Heart right ventricle (tissue), 16 donors: ENCODE measurements around the gene GARS1. TPM values are rescaled to one million over a fixed set of nuclear protein-coding genes. Genes with fewer than 3 reads are reported as not detected.

ENCODE experiments used
- ATAC-seq, 8 donors: fragments of 200-7000 bp; cut with Tn5 transposase; one replicate each; pipeline ENCODE4 v1.9.1; 2020; ENCODE audit warnings: mild to moderate bottlenecking in 8 of 8, moderate library complexity in 8 of 8, moderate number of reproducible peaks in 1 of 8
- DNase-seq, 2 donors: peaks; one replicate each; pipeline ENCODE4 v3.0.0-alpha.2; 2020
- H3K27ac ChIP-seq, 10 donors: fragments of 200-600 bp; sonication (generic) in 2 of 10; one replicate each; pipeline versions ENCODE4 v1.5.0 to v1.8.0; 2020 to 2022; ENCODE audit warnings: mild to moderate bottlenecking in 3 of 10
- H3K27me3 ChIP-seq, 7 donors: fragments of 200-600 bp; one replicate each; pipeline ENCODE4 v1.8.0; 2021 to 2022; ENCODE audit warnings: mild to moderate bottlenecking in 2 of 7
- H3K36me3 ChIP-seq, 9 donors: fragments of 200-600 bp; sonication (generic) in 1 of 9; one replicate each; pipeline versions ENCODE4 v1.5.0 to v1.8.0; 2020 to 2022; ENCODE audit warnings: mild to moderate bottlenecking in 2 of 9
- H3K4me1 ChIP-seq, 9 donors: fragments of 200-600 bp; sonication (generic) in 1 of 9; one replicate each; pipeline versions ENCODE4 v1.5.0 to v1.8.0; 2020 to 2022; ENCODE audit warnings: mild to moderate bottlenecking in 4 of 9
- H3K4me3 ChIP-seq, 10 donors: fragments of 200-600 bp; sonication (generic) in 2 of 10; one replicate each; pipeline versions ENCODE4 v1.5.0 to v1.8.0; 2020 to 2022; ENCODE audit warnings: mild to moderate bottlenecking in 7 of 10, moderate library complexity in 2 of 10
- H3K9me3 ChIP-seq, 11 donors: fragments of 200-600 bp in 10 of 11; sonication (generic) in 2 of 11; one replicate each; pipeline versions ENCODE4 v1.5.0 to v1.8.0; 2013 to 2022; ENCODE audit warnings: mild to moderate bottlenecking in 2 of 11, control low read depth in 1 of 11, moderate library complexity in 1 of 11
- CTCF ChIP-seq, 9 donors: fragments of 200-600 bp; sonication (generic) in 2 of 9; IDR thresholded peaks; one replicate each; pipeline versions ENCODE4 v1.5.0 to v1.8.0; 2021 to 2022; ENCODE audit warnings: antibody characterized with exemption in 9 of 9, mild to moderate bottlenecking in 5 of 9, moderate library complexity in 1 of 9
- WGBS, 2 donors: extraction: QIAGEN DNeasy Blood & Tissue Kit; methylation state at CpG; one replicate each; pipeline ENCODE4 v1.1.7; 2013; ENCODE audit warnings: inconsistent platforms in 1 of 2; 5-methylcytosine and 5-hydroxymethylcytosine counted together
- intact Hi-C, 10 donors: fragments of 100-400 bp; cut with DNase I; formaldehyde crosslinking; loops; one replicate each; pipeline versions ENCODE4 v1.11.1 to v1.14.2; 2022
- polyA plus RNA-seq, 2 donors: library from polyadenylated mRNA; stranded (reverse); fragments of 200-250 nt; gene quantifications; one replicate each; pipeline ENCODE4 v1.2.3, GENCODE V29; 2013
- total RNA-seq, 10 donors: library from RNA; stranded (reverse); fragmentation: NEBNext Ultra II Directional in 3 of 10; extraction: Animal tissue kit (Norgen Biotek cat#: 25700) in 3 of 10; gene quantifications; one replicate each; pipeline versions ENCODE4 v1.2.1 to v1.2.4, GENCODE V29; 2021 to 2023
- donor health status: Arrhythmogenic right ventricular cardiomyopathy.
- donor health status: ischemic (EF 13 %, LVEDD 7.1; RV severe dilation, severe dysfunction).
- donor health status: healthy with polysubstance abuse.
- donor health status: DM: no; HTN: yes; CAD: no.
- donor health status: DM: no; HTN: no; CAD: no.
- donor health status: ischemic (EF 25% LVEDD 6.9; RV normal size, moderate dysfunction).
- donor health status: ischemic (EF 25% LVEDD 5.7; RV mildly dilated, moderate dysfunction).
- donor health status: healthy.
- donor health status: DM: yes; HTN: yes; CAD: no.
- donor health status: Ischemic cardiomyopathy.
- donor health status: ischemic (EF 35%, LVEDD 5.7; RV mildly dilated, moderate dysfunction).
- donor health status: nonischemic (EF 11% LVEDD 7.7; RV severe dilation, severe dysfunction).
- donor health status: DM: yes; HTN: yes; CAD: no.
- donor health status: PGD.
- donor health status: ischemic (EF 29% LVEDD 5.4; RV normal size, mild dysfunction).
- donor health status: nonischemic (EF 23%, LVEDD 6.1; RV moderate dilation, normal function).

Gene GARS1
- total and polyA plus RNA-seq, 12 donors, result 36.5 to 95.6 (median 41.6) TPM

GRCh38 chr7:30548845-30549244, 45.8 kb upstream of the GARS1 start:
- ATAC-seq (peak; percentile 50 to 85 (median 78)), DNase-seq (peak; percentile 26 to 75)
- H3K4me1 ChIP-seq, result peaks cover 0 to 34% (median 22%) of the 10 kb centered on the region in 9 donors
- peaks cover 0 to 35% (median 0%) of the 10 kb centered on the region in 9 donors for H3K36me3 ChIP-seq
- peak overlapping the region in 8 of 10 donors; percentile 61 to 84 (median 67) for H3K27ac ChIP-seq
- no peaks in the 10 kb centered on the region for H3K27me3 ChIP-seq
- H3K4me3 ChIP-seq, result no peak overlapping the region
- TF ChIP-seq CTCF (IDR thresholded peaks at IDR 0.05), result peak; percentile 64 to 90 (median 85)
- intact Hi-C loops, result loop anchor here in 5 of 10 donors (1.0 to 5.0 kb wide), 5 partner anchors 14 to 192 kb away; no protein-coding TSS in a partner anchor
- 16 to 21% methylated on average over 6 of the region's 6 CpGs for WGBS, 2 donors
- H3K9me3 ChIP-seq, result no peaks in the 10 kb centered on the region

GRCh38 chr7:30549931-30550493, 44.7 kb upstream of the GARS1 start:
- no peak overlapping the region for H3K4me3 ChIP-seq
- H3K9me3 ChIP-seq, result no peaks in the 10 kb centered on the region
- peaks cover 0 to 31% (median 0%) of the 10 kb centered on the region in 9 donors for H3K36me3 ChIP-seq
- H3K27ac ChIP-seq, result peak overlapping the region in 8 of 10 donors; percentile 63 to 84 (median 69)
- H3K4me1 ChIP-seq, result peaks cover 0 to 34% (median 22%) of the 10 kb centered on the region in 9 donors
- intact Hi-C loops, result loop anchor here in 5 of 10 donors (1.0 to 5.0 kb wide), 5 partner anchors 13 to 191 kb away; no protein-coding TSS in a partner anchor
- WGBS, 2 donors, result 75 to 83% methylated on average over 7 of the region's 7 CpGs
- no peak for TF ChIP-seq CTCF (IDR thresholded peaks at IDR 0.05)
- ATAC-seq (peak in 6 of 8 donors; percentile 28 to 86 (median 66)), DNase-seq (peak in 1 of 2 donors; percentile 42)
- no peaks in the 10 kb centered on the region for H3K27me3 ChIP-seq

DNA sequence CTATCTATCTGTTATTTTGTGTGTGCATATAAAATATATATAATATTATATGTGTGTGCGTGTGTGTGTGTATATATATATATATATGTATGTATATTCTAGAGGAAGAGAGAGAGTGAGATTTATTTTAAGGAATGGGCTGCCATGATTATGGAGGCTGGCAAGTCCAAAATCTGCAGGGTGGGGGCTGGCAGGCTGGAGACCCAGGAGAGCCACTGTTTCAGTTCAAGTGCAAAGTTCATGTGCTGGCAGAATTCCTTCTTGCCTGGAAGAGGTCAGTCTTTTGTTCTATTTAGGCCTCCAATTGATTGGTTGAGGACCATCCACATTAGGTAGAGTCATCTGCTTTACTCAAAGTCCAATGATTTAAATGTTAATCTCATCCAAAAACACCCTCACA, 42.3 kb upstream of the GARS1 start:
- DNase-seq (no peak), ATAC-seq (no peak)
- Histone ChIP-seq H3K4me3 (no peak overlapping the region), H3K4me1 (peaks cover 0 to 34% (median 22%) of the 10 kb centered on the region in 9 donors), H3K9me3 (no peaks in the 10 kb centered on the region), H3K36me3 (peaks cover 0 to 23% (median 5%) of the 10 kb centered on the region in 9 donors), H3K27me3 (no peaks in the 10 kb centered on the region), H3K27ac (no peak overlapping the region)
- 63 to 97% methylated on average over 1 of the region's 1 CpG for WGBS, 2 donors
- intact Hi-C loops, result no loop called here
- TF ChIP-seq CTCF (IDR thresholded peaks at IDR 0.05), result no peak

GRCh38 chr7:30553141-30553540, 41.5 kb upstream of the GARS1 start:
- no peaks in the 10 kb centered on the region for H3K27me3 ChIP-seq
- DNase-seq (no peak), ATAC-seq (no peak)
- H3K4me3 ChIP-seq, result no peak overlapping the region
- intact Hi-C loops, result no loop called here
- H3K9me3 ChIP-seq, result no peaks in the 10 kb centered on the region
- H3K36me3 ChIP-seq, result peaks cover 0 to 23% (median 5%) of the 10 kb centered on the region in 9 donors
- no peak overlapping the region for H3K27ac ChIP-seq
- TF ChIP-seq CTCF (IDR thresholded peaks at IDR 0.05), result no peak
- peaks cover 0 to 34% (median 22%) of the 10 kb centered on the region in 9 donors for H3K4me1 ChIP-seq
